GM12873 (cell line): ENCODE results near the gene EAF1.

Experiments
- CTCF ChIP-seq: IDR thresholded peaks from 2 replicates; pipeline ENCODE4 v1.5.1; 2012; ENCODE audit warnings: low read depth, mild to moderate bottlenecking, moderate library complexity, low read length, control low read depth; ENCODE audit not compliant: insufficient read depth; ENCODE audit errors: missing control alignments

Gene EAF1

DNA sequence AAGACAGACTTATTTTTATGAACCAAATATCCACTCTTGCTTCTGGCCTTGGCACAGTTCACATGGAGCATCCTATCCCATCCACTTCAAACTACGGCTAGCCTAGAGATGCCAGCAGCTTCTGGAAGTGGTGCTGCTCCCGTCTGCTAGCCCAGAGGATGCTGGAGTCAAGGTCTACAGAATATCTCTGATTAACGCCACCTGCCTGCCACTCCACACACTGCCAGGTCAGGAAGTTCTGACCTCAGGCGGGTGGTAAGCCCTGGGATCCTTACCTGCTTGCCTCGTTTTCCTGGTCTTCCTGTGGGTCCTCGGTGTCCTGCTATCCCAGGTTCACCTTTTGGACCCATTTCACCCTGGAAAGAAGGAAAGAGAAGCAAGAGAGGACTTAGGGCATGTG lies 42.9 kb downstream of the EAF1 start:
- TF ChIP-seq CTCF = peak; percentile 27

GRCh38 chr3:15470849-15471248 lies 43.5 kb downstream of the EAF1 start:
- no peak for TF ChIP-seq CTCF

DNA sequence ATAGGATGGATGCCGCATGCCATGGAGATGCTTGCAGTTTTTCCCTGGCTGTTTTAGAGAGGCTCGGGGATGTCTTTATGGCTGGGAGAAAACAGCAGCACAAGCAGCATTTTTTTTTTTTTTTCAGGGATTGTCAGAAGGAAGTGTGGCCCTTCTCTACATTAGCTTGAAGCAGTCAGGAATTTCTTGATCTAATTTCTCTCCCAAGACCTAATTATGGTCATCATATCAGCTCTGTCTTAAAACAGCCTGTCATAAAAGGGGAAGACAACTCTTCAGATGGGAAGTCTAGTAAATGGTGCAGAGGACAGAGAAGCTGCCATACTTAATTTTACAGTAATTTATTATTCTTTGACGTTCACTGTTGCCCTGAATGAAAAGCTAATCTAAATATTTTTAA lies 44.5 kb downstream of the EAF1 start:
- no peak for TF ChIP-seq CTCF

DNA sequence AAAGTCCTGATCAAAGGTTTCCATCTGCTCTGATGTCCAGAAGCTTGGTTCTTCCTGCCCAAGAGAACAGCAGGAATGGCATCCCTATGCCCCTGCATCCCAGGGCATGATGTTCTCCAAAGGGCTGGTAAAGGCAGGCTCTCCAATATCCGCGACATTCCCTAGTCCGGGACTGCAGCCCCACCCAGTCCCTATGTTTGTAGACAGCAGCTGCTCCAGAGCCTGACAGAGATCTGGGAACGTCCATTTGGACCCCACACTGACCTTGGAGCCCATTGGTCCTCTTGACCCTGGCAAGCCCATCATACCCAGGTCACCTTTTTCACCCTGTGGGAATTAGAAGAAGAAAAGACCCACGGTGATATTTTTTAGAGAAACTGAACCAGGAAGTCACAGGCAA lies 47.8 kb downstream of the EAF1 start:
- no peak for TF ChIP-seq CTCF

GRCh38 chr3:15476378-15476777 lies 49.0 kb downstream of the EAF1 start:
- no peak for TF ChIP-seq CTCF

DNA sequence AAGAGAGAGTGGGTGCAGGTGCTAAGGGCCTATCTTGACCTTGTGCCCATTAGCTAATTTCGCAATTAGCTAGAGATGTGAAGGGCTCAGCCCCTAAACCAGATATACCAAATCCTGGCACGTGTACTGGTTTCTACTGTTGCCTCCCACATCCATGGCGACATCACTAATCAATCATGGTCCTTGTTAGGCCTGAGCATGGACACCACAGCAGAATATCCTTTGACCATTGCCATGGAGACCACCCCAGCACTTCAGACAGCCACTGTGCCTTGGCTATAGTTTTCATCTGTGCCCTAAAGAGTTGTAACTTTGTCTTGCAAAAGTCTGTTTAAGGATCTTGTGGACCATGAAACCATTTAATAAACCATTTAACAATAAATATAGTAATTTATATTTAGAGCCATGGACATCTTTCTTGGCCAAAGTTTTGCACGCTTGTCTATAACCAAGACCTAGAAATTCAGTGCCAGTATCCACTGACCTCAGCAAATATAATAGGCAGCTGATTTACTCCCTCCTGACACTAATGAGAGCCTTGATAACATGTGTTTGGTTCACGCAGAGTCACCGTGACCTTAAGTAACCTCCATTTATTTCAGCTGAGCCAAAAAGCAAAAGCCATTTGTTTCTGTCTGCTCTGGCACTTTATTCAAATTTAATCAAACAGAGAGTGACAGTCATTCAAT lies 50.7 kb downstream of the EAF1 start:
- TF ChIP-seq CTCF = no peak

DNA sequence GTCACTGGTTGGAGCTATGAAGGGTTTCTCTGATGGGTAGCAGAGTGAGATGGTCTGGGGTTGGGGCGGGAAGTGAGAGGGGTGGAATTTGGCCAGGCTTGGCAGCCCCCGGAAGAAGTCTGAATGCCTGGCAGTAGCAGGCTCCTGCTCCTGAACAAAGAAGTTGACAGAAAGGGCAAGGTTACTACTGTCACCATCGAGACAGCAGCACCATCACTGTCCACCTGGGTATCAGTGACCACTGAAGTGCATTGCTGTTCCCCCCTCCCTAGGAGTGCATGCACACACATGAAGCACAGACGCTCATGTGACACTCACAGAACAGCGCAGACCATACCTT lies 51.2 kb downstream of the EAF1 start:
- no peak for TF ChIP-seq CTCF
